Astrocyte (in vitro differentiated cells and primary cell): Measurements from ENCODE around the gene RMRP. TPM values are rescaled to one million over a fixed set of nuclear protein-coding genes. Genes with fewer than 3 reads are reported as not detected.

Experiments
- DNase-seq: peaks from one replicate; pipeline ENCODE4 v3.0.0-alpha.2; 2010; ENCODE audit warnings: low read depth
- FAIRE-seq: peaks from 2 replicates; lab custom pipeline; 2011; peaks lifted over from hg19 to GRCh38; lab: Jason Lieb, UNC
- H2AFZ ChIP-seq: 2 replicates; pipeline ENCODE4 v1.6.0; 2012; ENCODE audit warnings: low read depth, low read length, inconsistent platforms
- H3K27ac ChIP-seq: 2 replicates; pipeline ENCODE4 v1.5.1; 2011; ENCODE audit warnings: low read depth, low read length, inconsistent platforms
- H3K27me3 ChIP-seq: 2 replicates; pipeline ENCODE4 v1.6.0; 2011; ENCODE audit warnings: low read length, inconsistent platforms; ENCODE audit not compliant: insufficient read depth
- H3K36me3 ChIP-seq: 2 replicates; pipeline ENCODE4 v1.5.1; 2011; ENCODE audit warnings: low read length, inconsistent platforms; ENCODE audit not compliant: insufficient read depth
- H3K4me1 ChIP-seq: 2 replicates; pipeline ENCODE4 v1.5.1; 2011; ENCODE audit warnings: low read length, inconsistent platforms; ENCODE audit not compliant: insufficient read depth
- H3K4me2 ChIP-seq: 2 replicates; pipeline ENCODE4 v1.6.0; 2012; ENCODE audit warnings: low read length, inconsistent platforms
- H3K4me3 ChIP-seq: 2 replicates; pipeline ENCODE4 v1.5.1; 2011; ENCODE audit warnings: low read depth, mild to moderate bottlenecking, low read length, inconsistent platforms; ENCODE audit not compliant: insufficient read depth
- H3K79me2 ChIP-seq: 2 replicates; pipeline ENCODE4 v1.6.0; 2012; ENCODE audit warnings: mild to moderate bottlenecking, low read length, inconsistent platforms; ENCODE audit not compliant: insufficient read depth
- H3K9ac ChIP-seq: 2 replicates; pipeline ENCODE4 v1.6.0; 2012; ENCODE audit warnings: mild to moderate bottlenecking, low read length, inconsistent platforms
- H3K9me3 ChIP-seq: 2 replicates; pipeline ENCODE4 v1.5.1; 2012; ENCODE audit warnings: low read depth, mild to moderate bottlenecking, low read length, inconsistent platforms; ENCODE audit not compliant: insufficient read depth
- H4K20me1 ChIP-seq: 2 replicates; pipeline ENCODE4 v1.6.0; 2012; ENCODE audit warnings: low read length, inconsistent platforms; ENCODE audit not compliant: insufficient read depth
- H3K27ac Mint-ChIP-seq: one replicate; pipeline ENCODE4 v1.8.0; 2021; ENCODE audit warnings: mild to moderate bottlenecking, mixed read lengths; ENCODE audit not compliant: unreplicated experiment
- H3K27me3 Mint-ChIP-seq: one replicate; pipeline ENCODE4 v1.8.0; 2021; ENCODE audit warnings: low read depth, mixed read lengths; ENCODE audit not compliant: unreplicated experiment
- H3K36me3 Mint-ChIP-seq: one replicate; pipeline ENCODE4 v1.8.0; 2021; ENCODE audit warnings: low read depth, mixed read lengths; ENCODE audit not compliant: unreplicated experiment
- H3K4me1 Mint-ChIP-seq: one replicate; pipeline ENCODE4 v1.8.0; 2021; ENCODE audit warnings: low read depth, mixed read lengths; ENCODE audit not compliant: unreplicated experiment
- H3K4me3 Mint-ChIP-seq: one replicate; pipeline ENCODE4 v1.8.0; 2021; ENCODE audit warnings: mild to moderate bottlenecking, moderate library complexity, mixed read lengths; ENCODE audit not compliant: unreplicated experiment
- H3K9me3 Mint-ChIP-seq: one replicate; pipeline ENCODE4 v1.8.0; 2021; ENCODE audit warnings: mild to moderate bottlenecking, mixed read lengths; ENCODE audit not compliant: unreplicated experiment
- CTCF ChIP-seq: IDR thresholded peaks from 2 replicates; pipeline ENCODE4 v1.5.1; 2011; ENCODE audit warnings: low read depth, mild to moderate bottlenecking, inconsistent platforms, low read length, moderate library complexity; ENCODE audit not compliant: insufficient read depth
- EZH2 ChIP-seq: IDR thresholded peaks from 2 replicates; pipeline ENCODE4 v1.6.1; 2012; ENCODE audit warnings: mild to moderate bottlenecking, low read length, inconsistent platforms; ENCODE audit not compliant: insufficient read depth
- total RNA-seq: library from RNA; stranded (reverse); gene quantifications from 2 replicates; pipeline ENCODE4 v1.2.1, GENCODE V29; 2021

Gene RMRP
- total RNA-seq, 1 donor from 2014 or later: 13,402 TPM

- no peak for TF ChIP-seq EZH2
- no peak for TF ChIP-seq CTCF
- Mint-ChIP-seq H3K9me3 (no peaks in the 10 kb centered on the region), H3K4me3 (peak overlapping the region; percentile 94), H3K36me3 (peaks cover 40% of the 10 kb centered on the region), H3K27ac (no peak overlapping the region), H3K4me1 (peaks cover 63% of the 10 kb centered on the region), H3K27me3 (no peaks in the 10 kb centered on the region)
- no peak overlapping the region for H2AFZ ChIP-seq
- FAIRE-seq (no peak), DNase-seq (no peak)
- peaks cover 91% of the 10 kb centered on the region for H4K20me1 ChIP-seq
- peaks cover 67% of the 10 kb centered on the region for H3K79me2 ChIP-seq
- H3K4me3 ChIP-seq: peak overlapping the region; percentile 9
- no peaks in the 10 kb centered on the region for H3K9me3 ChIP-seq
- H3K9ac ChIP-seq: peak overlapping the region; percentile 35
- peak overlapping the region; percentile 100 for H3K4me2 ChIP-seq
- H3K4me1 ChIP-seq: peaks cover 65% of the 10 kb centered on the region
- H3K36me3 ChIP-seq: peaks cover 58% of the 10 kb centered on the region
- no peak overlapping the region for H3K27ac ChIP-seq
- H3K27me3 ChIP-seq: no peaks in the 10 kb centered on the region
Observed at GRCh38 chr9:35685506-35685905, 27.7 kb upstream of the RMRP start.

- no peaks in the 10 kb centered on the region for H3K27me3 ChIP-seq
- no peak for FAIRE-seq
- peaks cover 62% of the 10 kb centered on the region for H3K79me2 ChIP-seq
- H2AFZ ChIP-seq: no peak overlapping the region
- peak overlapping the region; percentile 35 for H3K9ac ChIP-seq
- TF ChIP-seq CTCF: no peak
- no peak for TF ChIP-seq EZH2
- H3K4me3 ChIP-seq: no peak overlapping the region
- no peak overlapping the region for H3K27ac ChIP-seq
- peak overlapping the region; percentile 94 for H3K4me3 Mint-ChIP-seq
- peaks cover 96% of the 10 kb centered on the region for H4K20me1 ChIP-seq
- H3K27me3 Mint-ChIP-seq: no peaks in the 10 kb centered on the region
- peaks cover 65% of the 10 kb centered on the region for H3K4me1 ChIP-seq
- H3K27ac Mint-ChIP-seq: no peak overlapping the region
- DNase-seq: no peak
- H3K4me2 ChIP-seq: peak overlapping the region; percentile 100
- peaks cover 63% of the 10 kb centered on the region for H3K4me1 Mint-ChIP-seq
- H3K36me3 ChIP-seq: peaks cover 58% of the 10 kb centered on the region
- no peaks in the 10 kb centered on the region for H3K9me3 Mint-ChIP-seq
- peaks cover 40% of the 10 kb centered on the region for H3K36me3 Mint-ChIP-seq
- no peaks in the 10 kb centered on the region for H3K9me3 ChIP-seq
Observed at GRCh38 chr9:35684921-35685320, 27.1 kb upstream of the RMRP start.

GRCh38 chr9:35683323-35683722 lies 25.5 kb upstream of the RMRP start:
- Mint-ChIP-seq H3K4me3 (peak overlapping the region; percentile 94), H3K27ac (peak overlapping the region; percentile 10), H3K27me3 (no peaks in the 10 kb centered on the region), H3K9me3 (no peaks in the 10 kb centered on the region), H3K4me1 (peaks cover 63% of the 10 kb centered on the region), H3K36me3 (peaks cover 34% of the 10 kb centered on the region)
- peak overlapping the region; percentile 100 for H3K4me2 ChIP-seq
- TF ChIP-seq CTCF (no peak), EZH2 (no peak)
- no peaks in the 10 kb centered on the region for H3K9me3 ChIP-seq
- DNase-seq (no peak), FAIRE-seq (no peak)
- peaks cover 56% of the 10 kb centered on the region for H3K36me3 ChIP-seq
- H3K9ac ChIP-seq: peak overlapping the region; percentile 39
- H3K79me2 ChIP-seq: peaks cover 46% of the 10 kb centered on the region
- peaks cover 63% of the 10 kb centered on the region for H3K4me1 ChIP-seq
- no peaks in the 10 kb centered on the region for H3K27me3 ChIP-seq
- H4K20me1 ChIP-seq: peaks cover 88% of the 10 kb centered on the region
- no peak overlapping the region for H3K4me3 ChIP-seq
- no peak overlapping the region for H2AFZ ChIP-seq
- H3K27ac ChIP-seq: no peak overlapping the region
